Natural killer cell treated with Interleukin-12 subunit alpha and Interleukin-12 subunit beta and Interleukin-15 and Interleukin-18, amount 100 ng/mL, for 72 hours (primary cell): Measurements from ENCODE around the gene UVRAG. TPM values are rescaled to one million over a fixed set of nuclear protein-coding genes. Genes with fewer than 3 reads are reported as not detected.

ENCODE experiments used
- ATAC-seq, 2 donors: fragments of 150-1000 bp; cut with Tn5 transposase in 1 of 2; sonication (Bioruptor Pico), chemical (Tn5 transposase) in 1 of 2; 2 replicates each; pipeline ENCODE4 v1.10.0; 2021
- DNase-seq: peaks from one replicate; pipeline ENCODE4 v3.0.0; 2022; ENCODE audit warnings: low spot score
- H3K27ac Mint-ChIP-seq, 2 donors: 1 replicate in 1 of 2; 2 replicates in 1 of 2; pipeline ENCODE4 v1.8.0; 2022; ENCODE audit warnings: mixed read lengths in 2 of 2, mild to moderate bottlenecking in 1 of 2, moderate library complexity in 1 of 2
- H3K27me3 Mint-ChIP-seq, 2 donors: 1 replicate in 1 of 2; 2 replicates in 1 of 2; pipeline ENCODE4 v1.8.0; 2022; ENCODE audit warnings: mixed read lengths in 2 of 2
- H3K36me3 Mint-ChIP-seq: one replicate; pipeline ENCODE4 v1.8.0; 2022; ENCODE audit warnings: mixed read lengths
- H3K4me1 Mint-ChIP-seq, 2 donors: 1 replicate in 1 of 2; 2 replicates in 1 of 2; pipeline ENCODE4 v1.8.0; 2022; ENCODE audit warnings: low read depth in 2 of 2, mixed read lengths in 2 of 2, mild to moderate bottlenecking in 1 of 2
- H3K4me3 Mint-ChIP-seq: one replicate; pipeline ENCODE4 v1.8.0; 2022; ENCODE audit warnings: mixed read lengths
- H3K9me3 Mint-ChIP-seq: 2 replicates; pipeline ENCODE4 v1.8.0; 2022; ENCODE audit warnings: mixed read lengths
- total RNA-seq, 2 donors: library from RNA; stranded (reverse); gene quantifications; one replicate each; pipeline ENCODE4 v1.2.3, GENCODE V29; 2022

UVRAG gene
- total RNA-seq, 2 donors from 2014 or later: 16.6 to 29.9 TPM

GRCh38 chr11:76152741-76153570, 337.9 kb downstream of the UVRAG start:
- Mint-ChIP-seq H3K4me1 (peaks cover 24 to 28% of the 10 kb centered on the region in 2 donors), H3K36me3 (no peaks in the 10 kb centered on the region), H3K27ac (peak overlapping the region; percentile 69 to 89), H3K27me3 (no peaks in the 10 kb centered on the region), H3K4me3 (peak overlapping the region; percentile 81), H3K9me3 (no peaks in the 10 kb centered on the region)
- peak; percentile 55 to 57 for ATAC-seq
- DNase-seq: no peak

GRCh38 chr11:76153571-76153923, 338.5 kb downstream of the UVRAG start:
- H3K4me3 Mint-ChIP-seq: peak overlapping the region; percentile 81
- H3K27me3 Mint-ChIP-seq: no peaks in the 10 kb centered on the region
- peak overlapping the region; percentile 69 to 89 for H3K27ac Mint-ChIP-seq
- ATAC-seq (peak in 1 of 2 donors; percentile 1), DNase-seq (no peak)
- H3K36me3 Mint-ChIP-seq: no peaks in the 10 kb centered on the region
- peaks cover 24 to 29% of the 10 kb centered on the region in 2 donors for H3K4me1 Mint-ChIP-seq
- no peaks in the 10 kb centered on the region for H3K9me3 Mint-ChIP-seq

GRCh38 chr11:76155500-76156227, 340.7 kb downstream of the UVRAG start:
- H3K36me3 Mint-ChIP-seq: no peaks in the 10 kb centered on the region
- DNase-seq: no peak
- H3K27ac Mint-ChIP-seq: peak overlapping the region in 1 of 2 donors; percentile 48
- H3K4me3 Mint-ChIP-seq: no peak overlapping the region
- H3K9me3 Mint-ChIP-seq: no peaks in the 10 kb centered on the region
- peaks cover 24 to 35% of the 10 kb centered on the region in 2 donors for H3K4me1 Mint-ChIP-seq
- ATAC-seq: no peak
- H3K27me3 Mint-ChIP-seq: no peaks in the 10 kb centered on the region

- H3K4me1 Mint-ChIP-seq: peaks cover 22 to 33% of the 10 kb centered on the region in 2 donors
- no peak overlapping the region for H3K4me3 Mint-ChIP-seq
- H3K27me3 Mint-ChIP-seq: no peaks in the 10 kb centered on the region
- H3K9me3 Mint-ChIP-seq: no peaks in the 10 kb centered on the region
- peak overlapping the region in 1 of 2 donors; percentile 26 for H3K27ac Mint-ChIP-seq
- H3K36me3 Mint-ChIP-seq: no peaks in the 10 kb centered on the region
- ATAC-seq (no peak), DNase-seq (no peak)
Measured at GRCh38 chr11:76156971-76157427, 342.0 kb downstream of the UVRAG start.

GRCh38 chr11:76157891-76158290, 342.9 kb downstream of the UVRAG start:
- H3K4me3 Mint-ChIP-seq: no peak overlapping the region
- no peaks in the 10 kb centered on the region for H3K36me3 Mint-ChIP-seq
- H3K9me3 Mint-ChIP-seq: no peaks in the 10 kb centered on the region
- DNase-seq (no peak), ATAC-seq (no peak)
- H3K4me1 Mint-ChIP-seq: peaks cover 17 to 31% of the 10 kb centered on the region in 2 donors
- no peaks in the 10 kb centered on the region for H3K27me3 Mint-ChIP-seq
- no peak overlapping the region for H3K27ac Mint-ChIP-seq

GRCh38 chr11:76158394-76159302, 343.6 kb downstream of the UVRAG start:
- no peaks in the 10 kb centered on the region for H3K36me3 Mint-ChIP-seq
- ATAC-seq (no peak), DNase-seq (no peak)
- peaks cover 10 to 28% of the 10 kb centered on the region in 2 donors for H3K4me1 Mint-ChIP-seq
- no peaks in the 10 kb centered on the region for H3K9me3 Mint-ChIP-seq
- no peak overlapping the region for H3K27ac Mint-ChIP-seq
- no peak overlapping the region for H3K4me3 Mint-ChIP-seq
- H3K27me3 Mint-ChIP-seq: no peaks in the 10 kb centered on the region

- peak overlapping the region in 1 of 2 donors; percentile 53 for H3K27ac Mint-ChIP-seq
- H3K36me3 Mint-ChIP-seq: no peaks in the 10 kb centered on the region
- no peaks in the 10 kb centered on the region for H3K27me3 Mint-ChIP-seq
- no peaks in the 10 kb centered on the region for H3K9me3 Mint-ChIP-seq
- H3K4me3 Mint-ChIP-seq: no peak overlapping the region
- no peak for ATAC-seq
- DNase-seq: no peak
- peaks cover 6 to 25% of the 10 kb centered on the region in 2 donors for H3K4me1 Mint-ChIP-seq
Measured at GRCh38 chr11:76159303-76159937, 344.4 kb downstream of the UVRAG start.

GRCh38 chr11:76159983-76160661, 345.1 kb downstream of the UVRAG start:
- Mint-ChIP-seq H3K4me3 (no peak overlapping the region), H3K27me3 (no peaks in the 10 kb centered on the region), H3K27ac (peak overlapping the region in 1 of 2 donors; percentile 53), H3K4me1 (peaks cover 6 to 25% of the 10 kb centered on the region in 2 donors), H3K36me3 (no peaks in the 10 kb centered on the region), H3K9me3 (no peaks in the 10 kb centered on the region)
- ATAC-seq: no peak
- peak; percentile 34 for DNase-seq

GRCh38 chr11:76160856-76161255, 345.8 kb downstream of the UVRAG start:
- no peak for ATAC-seq
- no peaks in the 10 kb centered on the region for H3K27me3 Mint-ChIP-seq
- no peaks in the 10 kb centered on the region for H3K9me3 Mint-ChIP-seq
- peaks cover 6 to 25% of the 10 kb centered on the region in 2 donors for H3K4me1 Mint-ChIP-seq
- H3K36me3 Mint-ChIP-seq: no peaks in the 10 kb centered on the region
- H3K27ac Mint-ChIP-seq: no peak overlapping the region
- DNase-seq: peak; percentile 44
- no peak overlapping the region for H3K4me3 Mint-ChIP-seq

GRCh38 chr11:76161261-76161961, 346.4 kb downstream of the UVRAG start:
- H3K36me3 Mint-ChIP-seq: no peaks in the 10 kb centered on the region
- ATAC-seq (peak; percentile 78 to 85), DNase-seq (peak; percentile 76)
- H3K27me3 Mint-ChIP-seq: no peaks in the 10 kb centered on the region
- H3K27ac Mint-ChIP-seq: peak overlapping the region in 1 of 2 donors; percentile 13
- H3K4me3 Mint-ChIP-seq: no peak overlapping the region
- no peaks in the 10 kb centered on the region for H3K9me3 Mint-ChIP-seq
- peaks cover 6 to 25% of the 10 kb centered on the region in 2 donors for H3K4me1 Mint-ChIP-seq

GRCh38 chr11:76162336-76163288, 347.6 kb downstream of the UVRAG start:
- Mint-ChIP-seq H3K27me3 (no peaks in the 10 kb centered on the region), H3K4me1 (peaks cover 10 to 27% of the 10 kb centered on the region in 2 donors)
- ATAC-seq: no peak

More at GRCh38 chr11:76162336-76163288, 347.6 kb downstream of the UVRAG start:
- no peaks in the 10 kb centered on the region for H3K9me3 Mint-ChIP-seq
- H3K36me3 Mint-ChIP-seq: no peaks in the 10 kb centered on the region
- peak overlapping the region in 1 of 2 donors; percentile 13 for H3K27ac Mint-ChIP-seq
- DNase-seq: no peak
- peak overlapping the region; percentile 4 for H3K4me3 Mint-ChIP-seq
